GM20431 (cell line): Measurements from ENCODE around the gene ZNF544.

ENCODE experiments used
- in situ Hi-C: fragments of 300-500 bp; cut with MseI, MboI; formaldehyde crosslinking; loops from one replicate; pipeline ENCODE4 v1.15.0; 2020; ENCODE audit warnings: low sequenced_read_pairs; ENCODE audit not compliant: unreplicated experiment

Gene ZNF544

GRCh38 chr19:58228585-58229254 is at the start of gene ZNF544:
Gene ZNF544 (plus strand): TSS chr19:58228914. CDS start chr19:58244024, 15,110 bp downstream.
- in situ Hi-C loops = no loop called here

GRCh38 chr19:58181902-58182576 is 46.7 kb upstream of the ZNF544 start:
- in situ Hi-C loops = no loop called here

GRCh38 chr19:58182577-58182988 is 46.1 kb upstream of the ZNF544 start:
- in situ Hi-C loops = no loop called here

- in situ Hi-C loops = no loop called here
These were observed 45.5 kb upstream of the ZNF544 start, which contains the start of gene ZNF274 for GRCh38 chr19:58182989-58183816. Gene ZNF274 (plus strand): TSS chr19:58183061. CDS start chr19:58183966, 905 bp downstream.

- in situ Hi-C loops = no loop called here
These were observed 44.9 kb upstream of the ZNF544 start for GRCh38 chr19:58183817-58184215.

GRCh38 chr19:58196901-58197616 is 31.7 kb upstream of the ZNF544 start:
- in situ Hi-C loops = no loop called here

- in situ Hi-C loops = no loop called here
These were observed 24.8 kb upstream of the ZNF544 start for GRCh38 chr19:58203814-58204475.

GRCh38 chr19:58204566-58204965 is 24.1 kb upstream of the ZNF544 start:
- in situ Hi-C loops = no loop called here

- in situ Hi-C loops = no loop called here
These were observed 19.1 kb upstream of the ZNF544 start for GRCh38 chr19:58209577-58209976.

- in situ Hi-C loops = no loop called here
These were observed 16.2 kb upstream of the ZNF544 start for GRCh38 chr19:58212336-58213074.

GRCh38 chr19:58213075-58213369 is 15.7 kb upstream of the ZNF544 start:
- in situ Hi-C loops = no loop called here

GRCh38 chr19:58217069-58217481 is 11.6 kb upstream of the ZNF544 start:
- in situ Hi-C loops = no loop called here

GRCh38 chr19:58217607-58218391 is 10.9 kb upstream of the ZNF544 start:
- in situ Hi-C loops = no loop called here

GRCh38 chr19:58218899-58219298 is 9.8 kb upstream of the ZNF544 start:
- in situ Hi-C loops = no loop called here

- in situ Hi-C loops = no loop called here
These were observed 640 bp upstream of the ZNF544 start for GRCh38 chr19:58227964-58228584.

- in situ Hi-C loops = no loop called here
These were observed 533 bp downstream of the ZNF544 start for GRCh38 chr19:58229255-58229639.

- in situ Hi-C loops = no loop called here
These were observed 8.6 kb downstream of the ZNF544 start for GRCh38 chr19:58237324-58237723.

- in situ Hi-C loops = no loop called here
These were observed 14.6 kb downstream of the ZNF544 start for GRCh38 chr19:58243351-58243750.
